A549 (cell line): ENCODE data around the gene EGLN2.

Experiments
- BCL3 ChIP-seq: fragments of >200 bp; sonication (Bioruptor Twin); formaldehyde crosslinking; IDR thresholded peaks from 3 replicates; pipeline ENCODE4 v1.6.1; 2016
- CTCF ChIP-seq: fragments of >200 bp; sonication (Bioruptor Twin); formaldehyde crosslinking; IDR thresholded peaks from 3 replicates; pipeline ENCODE4 v1.5.1; 2016
- HOXB13 ChIP-seq: fragments of 250-450 bp; sonication (Bioruptor Pico); IDR thresholded peaks from 2 replicates; pipeline ENCODE4 v1.5.0; 2020; ENCODE audit warnings: low read depth, mild to moderate bottlenecking, moderate library complexity

GRCh38 chr19:40754611-40755247 is 44.3 kb upstream of the EGLN2 start:
- TF ChIP-seq HOXB13 (CRISPR knock-in tag) (no peak), CTCF (no peak), BCL3 (no peak)
